K562 (cell line): ENCODE data around the gene PUS7. TPM values are rescaled to one million over a fixed set of nuclear protein-coding genes. Genes with fewer than 3 reads are reported as not detected.

Experiments
- ATAC-seq: fragments of 200-7000 bp; cut with Tn5 transposase; 3 replicates; pipeline ENCODE4 v1.9.1; 2020; ENCODE audit warnings: moderate library complexity
- BruUV-seq: library from RNA; stranded (reverse); fragments of 400-500 nt; replicated peaks from 2 replicates; lab custom pipeline; 2021; lab: Mats Ljungman, UMichigan
- CTCF ChIA-PET: fragments of 300-600 bp; formaldehyde crosslinking; extraction: SDS; loops from one replicate; lab custom pipeline; 2021; ENCODE audit warnings: low intra/inter-chr PET ratio; lab: Yijun Ruan, JAX
- POLR2A ChIA-PET: fragments of 300-600, 350-650 bp; sonication (Branson Sonifier 250); formaldehyde crosslinking; extraction: SDS; loops from one replicate; lab custom pipeline; 2021; ENCODE audit warnings: antibody characterized with exemption, inconsistent platforms; lab: Yijun Ruan, JAX
- DNase-seq, 4 experiments: peaks; one replicate each; pipeline versions ENCODE4 v3.0.0 to v3.0.0-alpha.2; 2011 to 2018; ENCODE audit warnings: low spot score in 3 of 4, mixed read lengths in 3 of 4; ENCODE audit errors: extremely low read depth in 1 of 4
- FAIRE-seq: peaks from 2 replicates; lab custom pipeline; 2011; peaks lifted over from hg19 to GRCh38; lab: Jason Lieb, UNC
- H2AFZ ChIP-seq: 2 replicates; pipeline ENCODE4 v1.6.0; 2011; ENCODE audit warnings: low read depth, low read length, control low read depth, inconsistent platforms
- H3K27ac ChIP-seq: fragments of 200-600 bp; 3 replicates; pipeline ENCODE4 v1.8.0; 2011; ENCODE audit warnings: low read depth, mild to moderate bottlenecking, control low read depth, inconsistent platforms, low read length, moderate library complexity, mixed read lengths; ENCODE audit errors: extremely low read depth
- H3K27me3 ChIP-seq, 2 experiments: fragments of 300-600 bp in 1 of 2; 2 replicates in 1 of 2; 3 replicates in 1 of 2; pipeline versions ENCODE4 v1.6.0 to v1.8.0; 2011; ENCODE audit warnings: inconsistent platforms in 2 of 2, low read length in 2 of 2, mild to moderate bottlenecking in 1 of 2, mixed read lengths in 1 of 2, moderate library complexity in 1 of 2; ENCODE audit not compliant: control insufficient read depth in 2 of 2, insufficient read depth in 2 of 2
- H3K36me3 ChIP-seq: fragments of 300-600 bp; 3 replicates; pipeline ENCODE4 v1.8.0; 2011; ENCODE audit warnings: mild to moderate bottlenecking, low read length, inconsistent platforms; ENCODE audit not compliant: control insufficient read depth, insufficient read depth
- H3K4me1 ChIP-seq, 2 experiments: fragments of 200-600 bp in 1 of 2; replicated peaks in 1 of 2; 2 replicates in 1 of 2; 3 replicates in 1 of 2; pipeline versions ENCODE4 v1.5.1 to v1.8.0; 2011; ENCODE audit warnings: inconsistent platforms in 2 of 2, low read length in 2 of 2, mild to moderate bottlenecking in 1 of 2, mixed read lengths in 1 of 2, moderate library complexity in 1 of 2; ENCODE audit not compliant: control insufficient read depth in 2 of 2, insufficient read depth in 2 of 2
- H3K4me2 ChIP-seq: 2 replicates; pipeline ENCODE4 v1.6.1; 2011; ENCODE audit warnings: low read length, control low read depth, inconsistent platforms, mixed read lengths; ENCODE audit not compliant: insufficient read depth
- H3K4me3 ChIP-seq: fragments of 200-600 bp; sonication (generic), shearing (Covaris generic); 2 replicates; pipeline ENCODE4 v1.5.1; 2016; ENCODE audit warnings: control low read depth, inconsistent platforms
- H3K79me2 ChIP-seq: fragments of 200-600 bp; 3 replicates; pipeline ENCODE4 v1.8.0; 2011; ENCODE audit warnings: low read length, inconsistent platforms; ENCODE audit not compliant: control insufficient read depth, insufficient read depth
- H3K9ac ChIP-seq, 2 experiments: 2 replicates each; pipeline versions ENCODE4 v1.6.0 to v1.6.1; 2011; ENCODE audit warnings: low read depth in 2 of 2, low read length in 2 of 2, control low read depth in 1 of 2, inconsistent platforms in 1 of 2, mild to moderate bottlenecking in 1 of 2, mixed read lengths in 1 of 2; ENCODE audit not compliant: insufficient read depth in 1 of 2
- H3K9me1 ChIP-seq: one replicate; pipeline ENCODE4 v1.6.0; 2011; ENCODE audit warnings: inconsistent platforms, mild to moderate bottlenecking, low read length, moderate library complexity; ENCODE audit not compliant: control insufficient read depth, insufficient read depth
- H3K9me3 ChIP-seq: replicated peaks from 2 replicates; pipeline ENCODE4 v1.5.1; 2011; ENCODE audit warnings: low read depth, low read length, inconsistent platforms; ENCODE audit not compliant: control insufficient read depth, insufficient read depth
- H4K20me1 ChIP-seq: replicated peaks from 2 replicates; pipeline ENCODE4 v1.6.1; 2011; ENCODE audit warnings: low read length, inconsistent platforms, mixed read lengths; ENCODE audit not compliant: control insufficient read depth, insufficient read depth
- NCOA6 ChIP-seq: fragments of 450-650 bp; IDR thresholded peaks from 2 replicates; pipeline ENCODE4 v1.6.1; 2017; ENCODE audit warnings: mild to moderate bottlenecking
- NCOR1 ChIP-seq: fragments of 450-650 bp; IDR thresholded peaks from 2 replicates; pipeline ENCODE4 v1.6.1; 2016; ENCODE audit warnings: mild to moderate bottlenecking, moderate library complexity
- NFE2 ChIP-seq: IDR thresholded peaks from 2 replicates; pipeline ENCODE4 v1.6.1; 2014; ENCODE audit warnings: antibody characterized with exemption, low read depth
- POLR3A ChIP-seq: IDR thresholded peaks from 2 replicates; pipeline ENCODE4 v1.6.1; 2011; ENCODE audit warnings: borderline replicate concordance, mild to moderate bottlenecking, moderate library complexity; ENCODE audit not compliant: insufficient read length, insufficient read depth; ENCODE audit errors: extremely low read depth
- YY1 ChIP-seq, 3 experiments: IDR thresholded peaks; 2 replicates each; pipeline ENCODE4 v1.6.1; 2011; ENCODE audit warnings: low read length in 2 of 3, mild to moderate bottlenecking in 2 of 3, moderate library complexity in 2 of 3, borderline replicate concordance in 1 of 3, control low read depth in 1 of 3, low read depth in 1 of 3; ENCODE audit not compliant: insufficient read depth in 3 of 3, insufficient replicate concordance in 2 of 3, control insufficient read depth in 1 of 3, insufficient read length in 1 of 3; ENCODE audit errors: extremely low read depth in 1 of 3
- ZKSCAN8 ChIP-seq: fragments of 200-800 bp; sonication (Bioruptor generic); IDR thresholded peaks from 2 replicates; pipeline ENCODE4 v1.6.1; 2016; ENCODE audit warnings: missing genetic modification characterization, missing compliant biosample characterization
- ZSCAN32 ChIP-seq: fragments of 450-650 bp; formaldehyde crosslinking; IDR thresholded peaks from 2 replicates; pipeline ENCODE4 v1.4.0; 2020; ENCODE audit warnings: mild to moderate bottlenecking, moderate library complexity
- WGBS: fragments of 100-300 bp; shearing (Covaris generic); methylation state at CpG from one replicate; pipeline ENCODE4 v1.1.6; 2016; ENCODE audit warnings: low coverage, mixed read lengths; ENCODE audit not compliant: insufficient coverage; ENCODE audit errors: missing lambda C conversion rate; 5-methylcytosine and 5-hydroxymethylcytosine counted together
- in situ Hi-C: fragments of 300-500 bp; cut with MboI; formaldehyde crosslinking; loops from 4 replicates; pipeline ENCODE4 v1.15.0; 2018; ENCODE audit warnings: inconsistent platforms, mixed read lengths
- intact Hi-C: fragments of 100-400 bp; cut with micrococcal nuclease; formaldehyde crosslinking; loops from 2 replicates; pipeline ENCODE4 v1.14.2; 2022
- polyA plus RNA-seq, 8 experiments: library from polyadenylated mRNA; depleted of rRNA in 4 of 8; stranded (reverse) in 5 of 8; unstranded in 3 of 8; fragments of >200 nt; fragmentation: Nextera tagmentation in 2 of 8; fragmentation: Illumina TruSeq in 1 of 8; extraction: Ambion mirVana in 2 of 8; extraction: Trizol in 1 of 8; gene quantifications; 2 replicates each; pipeline versions ENCODE4 v1.2.1 to v1.2.3, GENCODE V29; 2011 to 2014; ENCODE audit warnings: inconsistent platforms in 1 of 8, missing spikeins in 1 of 8
- total RNA-seq, 7 experiments: library from RNA; depleted of rRNA in 6 of 7; stranded (reverse); fragments of >200 nt in 6 of 7; fragmentation: Illumina TruSeq in 2 of 7; extraction: Trizol in 2 of 7; gene quantifications; 2 replicates each; pipeline versions ENCODE4 v1.2.1 to v1.2.3, GENCODE V29; 2011 to 2021; ENCODE audit warnings: low replicate concordance in 1 of 7
- TF ChIP-seq, protein P1 (sequence below): fragments of 450-650 bp; formaldehyde crosslinking; IDR thresholded peaks from 2 replicates; pipeline ENCODE4 v1.4.0; 2020; ENCODE audit warnings: mild to moderate bottlenecking, moderate library complexity
- TF ChIP-seq, protein P2 (sequence below): sonication (generic); formaldehyde crosslinking; IDR thresholded peaks from 2 replicates; pipeline ENCODE4 v1.8.0; 2022; ENCODE audit warnings: missing genetic modification reagents, mild to moderate bottlenecking, borderline replicate concordance

The PUS7 gene
- total and polyA plus RNA-seq, 9 of the 15 experiments (the other 6 are each of a cell fraction or from before 2014, with no cell fraction given) = 15.1 to 95.6 (median 63.2) TPM

DNA sequence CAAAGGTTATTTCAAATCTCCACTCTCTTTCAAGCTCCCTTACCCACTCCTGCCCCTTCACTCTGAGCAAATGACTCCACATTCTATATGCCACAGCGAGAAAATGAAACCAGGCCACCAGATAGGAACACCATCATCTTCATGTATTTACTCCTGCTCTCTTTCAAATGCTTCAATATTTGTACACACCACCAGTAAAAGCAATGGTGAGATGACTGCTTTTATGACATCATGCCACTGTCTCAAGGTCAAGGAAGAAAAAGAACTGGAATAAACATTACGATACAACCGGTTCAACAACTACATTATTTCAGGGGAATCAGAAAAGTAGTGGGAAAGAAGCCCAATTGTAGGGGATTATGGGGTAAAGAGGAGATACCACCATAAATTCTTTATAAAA, 32.7 kb downstream of the PUS7 start:
- H3K9me1 ChIP-seq = no peaks in the 10 kb centered on the region
- H2AFZ ChIP-seq = no peak overlapping the region
- ATAC-seq (no peak), FAIRE-seq (no peak), DNase-seq (no peak)
- H3K27ac ChIP-seq = no peak overlapping the region
- H3K4me3 ChIP-seq = no peak overlapping the region
- intact Hi-C loops = no loop called here
- ChIA-PET CTCF (interaction anchor here (2.3 kb wide), 1 partner anchor 336 kb away, joined by 7 read pairs; no protein-coding TSS in a partner anchor), POLR2A (no interaction called here)
- H3K9ac ChIP-seq = no peak overlapping the region
- BruUV-seq = no TSS peak
- H3K9me3 ChIP-seq = no peaks in the 10 kb centered on the region
- TF ChIP-seq ZKSCAN8 = no peak
- TF ChIP-seq, protein P1, sequence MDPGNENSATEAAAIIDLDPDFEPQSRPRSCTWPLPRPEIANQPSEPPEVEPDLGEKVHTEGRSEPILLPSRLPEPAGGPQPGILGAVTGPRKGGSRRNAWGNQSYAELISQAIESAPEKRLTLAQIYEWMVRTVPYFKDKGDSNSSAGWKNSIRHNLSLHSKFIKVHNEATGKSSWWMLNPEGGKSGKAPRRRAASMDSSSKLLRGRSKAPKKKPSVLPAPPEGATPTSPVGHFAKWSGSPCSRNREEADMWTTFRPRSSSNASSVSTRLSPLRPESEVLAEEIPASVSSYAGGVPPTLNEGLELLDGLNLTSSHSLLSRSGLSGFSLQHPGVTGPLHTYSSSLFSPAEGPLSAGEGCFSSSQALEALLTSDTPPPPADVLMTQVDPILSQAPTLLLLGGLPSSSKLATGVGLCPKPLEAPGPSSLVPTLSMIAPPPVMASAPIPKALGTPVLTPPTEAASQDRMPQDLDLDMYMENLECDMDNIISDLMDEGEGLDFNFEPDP = no peak
- TF ChIP-seq NFE2 = no peak
- no peak for TF ChIP-seq POLR3A
- TF ChIP-seq NCOR1 = no peak
- no peak for TF ChIP-seq NCOA6
- TF ChIP-seq, protein P2, sequence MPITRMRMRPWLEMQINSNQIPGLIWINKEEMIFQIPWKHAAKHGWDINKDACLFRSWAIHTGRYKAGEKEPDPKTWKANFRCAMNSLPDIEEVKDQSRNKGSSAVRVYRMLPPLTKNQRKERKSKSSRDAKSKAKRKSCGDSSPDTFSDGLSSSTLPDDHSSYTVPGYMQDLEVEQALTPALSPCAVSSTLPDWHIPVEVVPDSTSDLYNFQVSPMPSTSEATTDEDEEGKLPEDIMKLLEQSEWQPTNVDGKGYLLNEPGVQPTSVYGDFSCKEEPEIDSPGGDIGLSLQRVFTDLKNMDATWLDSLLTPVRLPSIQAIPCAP (CRISPR knock-in tag) = no peak
- TF ChIP-seq YY1 (IDR thresholded peaks at IDR 0.05; ENCODE audit: borderline replicate concordance in 1 of 3, control insufficient read depth in 1 of 3, extremely low read depth in 1 of 3, insufficient read depth in 3 of 3, insufficient read length in 1 of 3, insufficient replicate concordance in 2 of 3, low read depth in 1 of 3, low read length in 2 of 3) = no peak
- no peak for TF ChIP-seq ZSCAN32 (CRISPR knock-in tag)
- peaks cover 0 to 10% of the 10 kb centered on the region in 2 experiments; a peak in 2 of 5 replicates for H3K4me1 ChIP-seq
- no peaks in the 10 kb centered on the region for H4K20me1 ChIP-seq
- H3K79me2 ChIP-seq = peaks cover 6% of the 10 kb centered on the region; the same call in 1 of the 3 replicates
- H3K27me3 ChIP-seq = no peaks in the 10 kb centered on the region
- no peak overlapping the region for H3K4me2 ChIP-seq
- in situ Hi-C loops = no loop called here
- peaks cover 79% of the 10 kb centered on the region for H3K36me3 ChIP-seq
- WGBS = 92% methylated on average over 3 of the region's 3 CpGs
